Caco-2 (cell line): ENCODE measurements around the gene NBPF1. TPM values are rescaled to one million over a fixed set of nuclear protein-coding genes. Genes with fewer than 3 reads are reported as not detected.
"Not testable (repeated sequence)": the region's sequence is repeated elsewhere in the genome, so short reads cannot be mapped to it uniquely, and the experiment has no call there.

ENCODE experiments used
- BruUV-seq: library from RNA; stranded (reverse); fragments of 400-500 nt; replicated peaks from 2 replicates; lab custom pipeline; 2021; lab: Mats Ljungman, UMichigan
- CTCF ChIA-PET: fragments of 300-600 bp; sonication (Branson Sonifier 250); formaldehyde crosslinking; loops from one replicate; lab custom pipeline; 2022; ENCODE audit warnings: antibody characterized with exemption; lab: Charles Lee
- POLR2A ChIA-PET: fragments of 300-600 bp; sonication (Branson Sonifier 250); formaldehyde crosslinking; loops from one replicate; lab custom pipeline; 2022; ENCODE audit warnings: antibody characterized with exemption; lab: Charles Lee
- DNase-seq, 2 experiments: peaks; one replicate each; pipeline versions ENCODE4 v3.0.0 to v3.0.0-alpha.2; 2020 to 2022
- H3K27me3 ChIP-seq: replicated peaks from 2 replicates; pipeline ENCODE4 v1.6.0; 2011; ENCODE audit warnings: low read length; ENCODE audit not compliant: control insufficient read depth, insufficient read depth
- H3K36me3 ChIP-seq: 2 replicates; pipeline ENCODE4 v1.5.1; 2011; ENCODE audit warnings: low read length; ENCODE audit not compliant: control insufficient read depth, insufficient read depth
- H3K4me1 ChIP-seq: fragments of 250-450 bp; sonication (Bioruptor Pico); 2 replicates; pipeline ENCODE4 v1.5.1; 2020; ENCODE audit warnings: mild to moderate bottlenecking
- H3K4me3 ChIP-seq: 2 replicates; pipeline ENCODE4 v1.5.1; 2011; ENCODE audit warnings: low read depth, mild to moderate bottlenecking, control low read depth, low read length
- H3K9me3 ChIP-seq: fragments of 250-450 bp; sonication (Bioruptor Pico); 2 replicates; pipeline ENCODE4 v1.5.1; 2020; ENCODE audit warnings: mild to moderate bottlenecking, moderate library complexity
- H3K27ac Mint-ChIP-seq: one replicate; pipeline ENCODE4 v1.8.0; 2022; ENCODE audit warnings: mixed read lengths; ENCODE audit not compliant: unreplicated experiment
- H3K27me3 Mint-ChIP-seq: one replicate; pipeline ENCODE4 v1.8.0; 2022; ENCODE audit warnings: mixed read lengths; ENCODE audit not compliant: insufficient read depth, unreplicated experiment
- H3K36me3 Mint-ChIP-seq: one replicate; pipeline ENCODE4 v1.8.0; 2022; ENCODE audit warnings: mild to moderate bottlenecking, mixed read lengths; ENCODE audit not compliant: insufficient read depth, unreplicated experiment
- H3K4me1 Mint-ChIP-seq: one replicate; pipeline ENCODE4 v1.8.0; 2022; ENCODE audit warnings: low read depth, mixed read lengths; ENCODE audit not compliant: unreplicated experiment
- H3K4me3 Mint-ChIP-seq: one replicate; pipeline ENCODE4 v1.8.0; 2022; ENCODE audit warnings: mild to moderate bottlenecking, moderate library complexity, mixed read lengths; ENCODE audit not compliant: unreplicated experiment
- H3K9me3 Mint-ChIP-seq: one replicate; pipeline ENCODE4 v1.8.0; 2022; ENCODE audit warnings: mixed read lengths; ENCODE audit not compliant: unreplicated experiment
- intact Hi-C: fragments of 100-400 bp; cut with micrococcal nuclease; formaldehyde crosslinking; loops from one replicate; pipeline ENCODE4 v1.10.0; 2022; ENCODE audit not compliant: unreplicated experiment
- total RNA-seq: library from RNA; stranded (reverse); gene quantifications from 2 replicates; pipeline ENCODE4 v1.2.3, GENCODE V29; 2022

Gene NBPF1
- total RNA-seq, 1 experiment from 2014 or later = 59.3 TPM

- DNase-seq, BruUV-seq, intact Hi-C loops, H3K9me3 Mint-ChIP-seq, H3K27ac Mint-ChIP-seq, H3K9me3 ChIP-seq, H3K36me3 Mint-ChIP-seq, H3K27me3 ChIP-seq, H3K4me3 ChIP-seq, H3K4me3 Mint-ChIP-seq, H3K4me1 Mint-ChIP-seq, H3K4me1 ChIP-seq, H3K27me3 Mint-ChIP-seq, POLR2A ChIA-PET, CTCF ChIA-PET, H3K36me3 ChIP-seq: not testable (repeated sequence)
Measured at GRCh38 chr1:16534829-16535456, 78.4 kb downstream of the NBPF1 start.

GRCh38 chr1:16534239-16534828 is 79.0 kb downstream of the NBPF1 start:
- H3K9me3 ChIP-seq, H3K36me3 Mint-ChIP-seq, H3K4me3 Mint-ChIP-seq, H3K9me3 Mint-ChIP-seq, DNase-seq, CTCF ChIA-PET, intact Hi-C loops, H3K36me3 ChIP-seq, POLR2A ChIA-PET, H3K27me3 Mint-ChIP-seq, H3K4me3 ChIP-seq, H3K4me1 Mint-ChIP-seq, H3K27me3 ChIP-seq, BruUV-seq, H3K27ac Mint-ChIP-seq, H3K4me1 ChIP-seq: not testable (repeated sequence)

GRCh38 chr1:16532235-16532991 is 81.0 kb downstream of the NBPF1 start:
- POLR2A ChIA-PET, CTCF ChIA-PET, H3K27me3 ChIP-seq, H3K4me3 ChIP-seq, H3K4me1 Mint-ChIP-seq, BruUV-seq, H3K9me3 Mint-ChIP-seq, intact Hi-C loops, H3K4me3 Mint-ChIP-seq, DNase-seq, H3K36me3 Mint-ChIP-seq, H3K27me3 Mint-ChIP-seq, H3K27ac Mint-ChIP-seq, H3K4me1 ChIP-seq, H3K36me3 ChIP-seq, H3K9me3 ChIP-seq: not testable (repeated sequence)

GRCh38 chr1:16528338-16528737 is 85.0 kb downstream of the NBPF1 start:
- DNase-seq, intact Hi-C loops, BruUV-seq, H3K36me3 Mint-ChIP-seq, H3K4me1 Mint-ChIP-seq, H3K27me3 ChIP-seq, CTCF ChIA-PET, H3K4me3 Mint-ChIP-seq, H3K36me3 ChIP-seq, POLR2A ChIA-PET, H3K4me1 ChIP-seq, H3K9me3 ChIP-seq, H3K9me3 Mint-ChIP-seq, H3K4me3 ChIP-seq, H3K27ac Mint-ChIP-seq, H3K27me3 Mint-ChIP-seq: not testable (repeated sequence)

- H3K4me1 ChIP-seq, H3K9me3 Mint-ChIP-seq, intact Hi-C loops, DNase-seq, H3K4me3 ChIP-seq, H3K36me3 ChIP-seq, BruUV-seq, H3K4me3 Mint-ChIP-seq, CTCF ChIA-PET, H3K9me3 ChIP-seq, H3K27ac Mint-ChIP-seq, H3K36me3 Mint-ChIP-seq, H3K27me3 ChIP-seq, H3K27me3 Mint-ChIP-seq, H3K4me1 Mint-ChIP-seq, POLR2A ChIA-PET: not testable (repeated sequence)
Measured at GRCh38 chr1:16525769-16526168, 87.6 kb downstream of the NBPF1 start.

- H3K4me1 ChIP-seq, H3K27ac Mint-ChIP-seq, H3K4me3 ChIP-seq, intact Hi-C loops, H3K9me3 ChIP-seq, H3K36me3 Mint-ChIP-seq, H3K27me3 ChIP-seq, CTCF ChIA-PET, H3K27me3 Mint-ChIP-seq, BruUV-seq, H3K4me3 Mint-ChIP-seq, DNase-seq, H3K36me3 ChIP-seq, POLR2A ChIA-PET, H3K4me1 Mint-ChIP-seq, H3K9me3 Mint-ChIP-seq: not testable (repeated sequence)
Measured at GRCh38 chr1:16521679-16522078, 91.7 kb downstream of the NBPF1 start.
